Neural cell (in vitro differentiated cells): ENCODE data around the gene PGM1. TPM values are rescaled to one million over a fixed set of nuclear protein-coding genes. Genes with fewer than 3 reads are reported as not detected.

Experiments
- H2AFZ ChIP-seq: fragments of 200-600, 300-800 bp; sonication (generic), shearing (Covaris generic); 2 replicates; pipeline ENCODE4 v1.6.0; 2014; ENCODE audit warnings: low read depth, mild to moderate bottlenecking, antibody characterized with exemption, low read length, moderate library complexity
- H3F3A ChIP-seq: fragments of 200-600 bp; shearing (Covaris generic); 2 replicates; pipeline ENCODE4 v1.6.1; 2016; ENCODE audit warnings: mild to moderate bottlenecking, moderate library complexity, mixed read lengths, antibody characterized with exemption, low read length; ENCODE audit not compliant: insufficient read depth, poor library complexity, severe bottlenecking
- H3K27ac ChIP-seq: fragments of 200-600, 300-800 bp; sonication (generic), shearing (Covaris generic); 2 replicates; pipeline ENCODE4 v1.5.1; 2014; ENCODE audit warnings: mild to moderate bottlenecking, low read length, moderate library complexity
- H3K27me3 ChIP-seq: fragments of 300-800, 200-600 bp; sonication (generic), shearing (Covaris generic); 2 replicates; pipeline ENCODE4 v1.6.0; 2014; ENCODE audit warnings: mild to moderate bottlenecking, low read depth, low read length, moderate library complexity; ENCODE audit not compliant: insufficient read depth
- H3K36me3 ChIP-seq: fragments of 300-800, 200-600 bp; sonication (generic), shearing (Covaris generic); 2 replicates; pipeline ENCODE4 v1.5.1; 2014; ENCODE audit warnings: mild to moderate bottlenecking, antibody characterized with exemption, low read length, moderate library complexity; ENCODE audit not compliant: insufficient read depth
- H3K4me2 ChIP-seq: fragments of 300-800, 200-600 bp; sonication (generic), shearing (Covaris generic); 2 replicates; pipeline ENCODE4 v1.6.0; 2014; ENCODE audit warnings: mild to moderate bottlenecking, low read length
- H3K4me3 ChIP-seq: fragments of 300-800, 200-600 bp; sonication (generic), shearing (Covaris generic); 2 replicates; pipeline ENCODE4 v1.5.1; 2014; ENCODE audit warnings: mild to moderate bottlenecking, low read length, moderate library complexity
- H3K79me2 ChIP-seq: fragments of 200-600 bp; shearing (Covaris generic); replicated peaks from 2 replicates; pipeline ENCODE4 v1.6.0; 2014; ENCODE audit warnings: mild to moderate bottlenecking, low read length, moderate library complexity; ENCODE audit not compliant: insufficient read depth
- H3K9ac ChIP-seq: fragments of 300-800, 200-600 bp; sonication (generic), shearing (Covaris generic); 2 replicates; pipeline ENCODE4 v1.6.1; 2016; ENCODE audit warnings: mild to moderate bottlenecking, low read length, mixed read lengths
- H3K9me2 ChIP-seq: fragments of 200-600 bp; shearing (Covaris generic); 2 replicates; pipeline ENCODE4 v1.6.1; 2016; ENCODE audit warnings: mild to moderate bottlenecking, low read length, mixed read lengths; ENCODE audit not compliant: insufficient read depth
- H3K9me3 ChIP-seq: fragments of 200-600, 300-800 bp; sonication (generic), shearing (Covaris generic); 2 replicates; pipeline ENCODE4 v1.6.1; 2016; ENCODE audit warnings: mild to moderate bottlenecking, mixed run types, low read length, moderate library complexity, mixed read lengths
- H4K20me1 ChIP-seq: fragments of 200-600 bp; shearing (Covaris generic); 2 replicates; pipeline ENCODE4 v1.6.1; 2016; ENCODE audit warnings: mild to moderate bottlenecking, mixed run types; ENCODE audit not compliant: insufficient read depth
- EP300 ChIP-seq: fragments of 450-650 bp; conservative IDR thresholded peaks from 2 replicates; pipeline ENCODE4 v1.6.1; 2014; ENCODE audit warnings: antibody characterized with exemption, mild to moderate bottlenecking, moderate library complexity; ENCODE audit not compliant: poor library complexity, severe bottlenecking
- EZH2 ChIP-seq: fragments of 200-600, 300-800 bp; shearing (Covaris generic), sonication (generic); IDR thresholded peaks from 2 replicates; pipeline ENCODE4 v1.6.1; 2014; ENCODE audit warnings: antibody characterized with exemption, low read length, borderline replicate concordance, mild to moderate bottlenecking; ENCODE audit not compliant: insufficient read depth, poor library complexity, severe bottlenecking
- MXI1 ChIP-seq: fragments of 450-650 bp; conservative IDR thresholded peaks from 2 replicates; pipeline ENCODE4 v1.6.1; 2014; ENCODE audit warnings: antibody characterized with exemption, mild to moderate bottlenecking; ENCODE audit not compliant: poor library complexity, severe bottlenecking
- POLR2AphosphoS5 ChIP-seq: IDR thresholded peaks from 2 replicates; pipeline ENCODE4 v1.6.1; 2012
- RAD21 ChIP-seq: fragments of 450-650 bp; conservative IDR thresholded peaks from 2 replicates; pipeline ENCODE4 v1.6.1; 2014; ENCODE audit warnings: antibody characterized with exemption, mild to moderate bottlenecking, moderate library complexity
- SMC3 ChIP-seq: fragments of 450-650 bp; conservative IDR thresholded peaks from 2 replicates; pipeline ENCODE4 v1.6.1; 2014; ENCODE audit warnings: antibody characterized with exemption, mild to moderate bottlenecking, moderate library complexity; ENCODE audit not compliant: poor library complexity
- TAF1 ChIP-seq: IDR thresholded peaks from 2 replicates; pipeline ENCODE4 v1.6.1; 2012; ENCODE audit warnings: low read depth
- polyA plus RNA-seq: library from polyadenylated mRNA; depleted of rRNA; stranded (reverse); fragments of >200 nt; gene quantifications from 2 replicates; pipeline ENCODE4 v1.2.3, GENCODE V29; 2014
- TF ChIP-seq, protein P1 (sequence below): fragments of 450-650 bp; IDR thresholded peaks from 2 replicates; pipeline ENCODE4 v1.5.1; 2014; ENCODE audit warnings: antibody characterized with exemption, mild to moderate bottlenecking, moderate library complexity; ENCODE audit not compliant: poor library complexity, severe bottlenecking
- TF ChIP-seq, protein P2 (sequence below): IDR thresholded peaks from 2 replicates; pipeline ENCODE4 v1.6.1; 2012; ENCODE audit warnings: borderline replicate concordance

PGM1 gene
- polyA plus RNA-seq, 1 donor from 2014 or later = 2.9 TPM

DNA sequence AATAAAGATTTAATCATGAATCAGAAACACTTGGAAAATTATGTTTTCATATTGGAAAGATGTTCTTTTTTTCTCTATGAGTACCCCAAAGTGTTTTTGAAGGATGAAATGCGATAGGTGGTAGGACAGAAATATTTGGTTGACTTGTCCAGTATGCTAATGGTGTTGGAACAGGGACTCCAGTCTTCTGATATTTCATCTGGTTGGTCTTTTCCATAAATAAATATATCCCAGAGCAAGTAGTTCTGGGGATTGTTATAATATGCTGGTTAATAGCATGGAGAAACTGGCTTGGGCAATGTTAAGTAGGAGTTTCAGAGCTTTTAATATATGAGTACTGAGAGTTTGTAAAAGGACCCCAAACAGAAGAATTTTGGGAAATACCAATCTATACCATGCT, 8.7 kb downstream of the PGM1 start (continued):
- TF ChIP-seq TAF1 = no peak
- TF ChIP-seq EP300 = no peak
- TF ChIP-seq POLR2AphosphoS5 = no peak

DNA sequence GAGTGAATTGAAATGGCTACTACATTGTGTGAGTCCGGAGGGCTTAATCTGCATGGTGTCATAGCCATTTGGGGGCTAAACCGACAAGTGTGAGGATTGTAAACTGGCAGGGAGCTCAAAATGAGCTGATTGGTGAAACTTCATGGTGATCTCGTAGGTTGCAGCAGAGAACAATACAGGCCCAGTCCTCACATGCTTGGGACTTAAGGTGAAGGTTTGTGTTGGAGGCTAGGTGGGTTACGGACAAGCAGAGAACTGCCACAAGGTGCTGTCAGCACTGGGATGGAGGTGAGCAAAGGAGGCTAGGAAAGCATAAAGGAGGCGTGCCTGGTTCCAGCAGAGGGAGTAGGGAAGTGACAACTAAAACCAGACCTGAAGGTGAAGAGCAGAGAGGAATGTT, 9.4 kb downstream of the PGM1 start:
- Histone ChIP-seq H3F3A (no peaks in the 10 kb centered on the region), H3K9me3 (no peaks in the 10 kb centered on the region), H3K4me3 (no peak overlapping the region), H3K9ac (no peak overlapping the region), H3K36me3 (no peaks in the 10 kb centered on the region), H3K4me2 (no peak overlapping the region), H3K27me3 (no peaks in the 10 kb centered on the region), H4K20me1 (no peaks in the 10 kb centered on the region), H2AFZ (no peak overlapping the region), H3K27ac (no peak overlapping the region), H3K79me2 (no peaks in the 10 kb centered on the region), H3K9me2 (no peaks in the 10 kb centered on the region)
- TF ChIP-seq RAD21 (no peak), TAF1 (no peak), EP300 (no peak), POLR2AphosphoS5 (no peak), MXI1 (no peak), SMC3 (no peak), EZH2 (no peak)
- TF ChIP-seq, protein P1, sequence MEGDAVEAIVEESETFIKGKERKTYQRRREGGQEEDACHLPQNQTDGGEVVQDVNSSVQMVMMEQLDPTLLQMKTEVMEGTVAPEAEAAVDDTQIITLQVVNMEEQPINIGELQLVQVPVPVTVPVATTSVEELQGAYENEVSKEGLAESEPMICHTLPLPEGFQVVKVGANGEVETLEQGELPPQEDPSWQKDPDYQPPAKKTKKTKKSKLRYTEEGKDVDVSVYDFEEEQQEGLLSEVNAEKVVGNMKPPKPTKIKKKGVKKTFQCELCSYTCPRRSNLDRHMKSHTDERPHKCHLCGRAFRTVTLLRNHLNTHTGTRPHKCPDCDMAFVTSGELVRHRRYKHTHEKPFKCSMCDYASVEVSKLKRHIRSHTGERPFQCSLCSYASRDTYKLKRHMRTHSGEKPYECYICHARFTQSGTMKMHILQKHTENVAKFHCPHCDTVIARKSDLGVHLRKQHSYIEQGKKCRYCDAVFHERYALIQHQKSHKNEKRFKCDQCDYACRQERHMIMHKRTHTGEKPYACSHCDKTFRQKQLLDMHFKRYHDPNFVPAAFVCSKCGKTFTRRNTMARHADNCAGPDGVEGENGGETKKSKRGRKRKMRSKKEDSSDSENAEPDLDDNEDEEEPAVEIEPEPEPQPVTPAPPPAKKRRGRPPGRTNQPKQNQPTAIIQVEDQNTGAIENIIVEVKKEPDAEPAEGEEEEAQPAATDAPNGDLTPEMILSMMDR = no peak
- TF ChIP-seq, protein P2, sequence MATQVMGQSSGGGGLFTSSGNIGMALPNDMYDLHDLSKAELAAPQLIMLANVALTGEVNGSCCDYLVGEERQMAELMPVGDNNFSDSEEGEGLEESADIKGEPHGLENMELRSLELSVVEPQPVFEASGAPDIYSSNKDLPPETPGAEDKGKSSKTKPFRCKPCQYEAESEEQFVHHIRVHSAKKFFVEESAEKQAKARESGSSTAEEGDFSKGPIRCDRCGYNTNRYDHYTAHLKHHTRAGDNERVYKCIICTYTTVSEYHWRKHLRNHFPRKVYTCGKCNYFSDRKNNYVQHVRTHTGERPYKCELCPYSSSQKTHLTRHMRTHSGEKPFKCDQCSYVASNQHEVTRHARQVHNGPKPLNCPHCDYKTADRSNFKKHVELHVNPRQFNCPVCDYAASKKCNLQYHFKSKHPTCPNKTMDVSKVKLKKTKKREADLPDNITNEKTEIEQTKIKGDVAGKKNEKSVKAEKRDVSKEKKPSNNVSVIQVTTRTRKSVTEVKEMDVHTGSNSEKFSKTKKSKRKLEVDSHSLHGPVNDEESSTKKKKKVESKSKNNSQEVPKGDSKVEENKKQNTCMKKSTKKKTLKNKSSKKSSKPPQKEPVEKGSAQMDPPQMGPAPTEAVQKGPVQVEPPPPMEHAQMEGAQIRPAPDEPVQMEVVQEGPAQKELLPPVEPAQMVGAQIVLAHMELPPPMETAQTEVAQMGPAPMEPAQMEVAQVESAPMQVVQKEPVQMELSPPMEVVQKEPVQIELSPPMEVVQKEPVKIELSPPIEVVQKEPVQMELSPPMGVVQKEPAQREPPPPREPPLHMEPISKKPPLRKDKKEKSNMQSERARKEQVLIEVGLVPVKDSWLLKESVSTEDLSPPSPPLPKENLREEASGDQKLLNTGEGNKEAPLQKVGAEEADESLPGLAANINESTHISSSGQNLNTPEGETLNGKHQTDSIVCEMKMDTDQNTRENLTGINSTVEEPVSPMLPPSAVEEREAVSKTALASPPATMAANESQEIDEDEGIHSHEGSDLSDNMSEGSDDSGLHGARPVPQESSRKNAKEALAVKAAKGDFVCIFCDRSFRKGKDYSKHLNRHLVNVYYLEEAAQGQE = no peak

DNA sequence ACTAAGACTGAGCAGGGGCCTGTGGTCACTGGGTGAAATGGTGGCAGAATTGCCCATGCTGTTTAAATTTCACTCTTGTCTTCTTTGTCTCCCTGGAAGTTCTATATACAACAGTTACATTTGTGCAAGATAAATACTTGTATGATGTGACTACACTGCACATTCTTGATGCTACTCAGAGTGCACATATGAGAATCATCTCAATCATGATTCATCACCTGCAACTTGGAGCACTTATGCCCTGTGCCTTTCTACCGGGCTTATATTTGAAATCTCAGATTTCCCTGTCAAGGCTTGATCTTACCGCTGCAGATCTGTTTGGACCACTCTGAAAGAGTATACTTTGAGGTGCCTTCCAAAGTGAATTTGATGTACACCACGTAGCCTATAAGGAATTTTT, 10.6 kb downstream of the PGM1 start:
- Histone ChIP-seq H4K20me1 (no peaks in the 10 kb centered on the region), H3K4me2 (no peak overlapping the region), H3K79me2 (no peaks in the 10 kb centered on the region), H3K9ac (no peak overlapping the region), H3K9me2 (no peaks in the 10 kb centered on the region), H3K36me3 (no peaks in the 10 kb centered on the region), H3K27ac (no peak overlapping the region), H3K4me3 (no peak overlapping the region), H2AFZ (no peak overlapping the region), H3F3A (no peaks in the 10 kb centered on the region), H3K27me3 (no peaks in the 10 kb centered on the region), H3K9me3 (no peaks in the 10 kb centered on the region)
- TF ChIP-seq MXI1 = no peak
- TF ChIP-seq POLR2AphosphoS5 = no peak
- no peak for TF ChIP-seq EZH2
- TF ChIP-seq SMC3 = no peak
- TF ChIP-seq, protein P2 = no peak
- TF ChIP-seq TAF1 = no peak
- TF ChIP-seq, protein P1 = no peak
- TF ChIP-seq EP300 = no peak
- TF ChIP-seq RAD21 = no peak
